Fibroblast of skin of abdomen (primary cell): Measurements from ENCODE around the gene CDH18.

Experiments
- DNase-seq: peaks from one replicate; pipeline ENCODE4 v3.0.0-alpha.2; 2013

Gene CDH18

DNA sequence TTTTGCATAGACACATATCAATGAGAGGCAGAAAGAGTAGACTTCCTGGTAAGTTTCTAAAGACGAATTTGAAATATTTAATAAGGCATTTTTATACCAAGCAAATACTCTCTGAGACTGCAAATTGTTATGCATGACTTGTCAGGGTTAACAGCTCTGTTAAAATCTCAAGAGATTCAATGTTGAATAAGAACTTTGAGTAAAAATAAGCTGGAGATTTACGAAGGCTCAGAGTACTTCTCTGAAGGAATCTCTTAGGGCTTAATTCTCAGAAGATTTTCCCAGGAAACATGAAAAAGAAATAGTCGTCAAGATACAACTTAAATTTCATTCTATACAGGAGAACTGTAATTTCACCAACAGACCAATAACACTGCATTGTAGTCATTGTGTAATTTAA is 259.4 kb downstream of the CDH18 start:
- no peak for DNase-seq

DNA sequence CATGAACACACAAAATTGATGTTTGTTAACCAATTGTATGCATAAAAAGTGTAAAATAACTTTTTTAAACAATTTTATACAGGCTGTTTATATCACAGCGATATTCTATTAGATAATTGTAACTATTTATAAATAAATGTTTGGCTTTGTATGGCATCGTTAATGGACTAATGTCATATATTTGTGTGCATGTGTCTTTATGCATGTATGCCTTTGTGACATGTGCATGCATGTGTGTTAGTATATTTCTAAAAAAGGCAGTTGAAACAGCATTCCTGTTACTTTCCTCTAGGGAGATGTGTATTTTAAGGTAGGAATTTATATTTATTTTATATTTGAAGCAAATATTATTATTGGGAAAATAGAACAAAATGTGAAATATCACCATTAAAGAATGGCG is 268.9 kb downstream of the CDH18 start:
- no peak for DNase-seq

DNA sequence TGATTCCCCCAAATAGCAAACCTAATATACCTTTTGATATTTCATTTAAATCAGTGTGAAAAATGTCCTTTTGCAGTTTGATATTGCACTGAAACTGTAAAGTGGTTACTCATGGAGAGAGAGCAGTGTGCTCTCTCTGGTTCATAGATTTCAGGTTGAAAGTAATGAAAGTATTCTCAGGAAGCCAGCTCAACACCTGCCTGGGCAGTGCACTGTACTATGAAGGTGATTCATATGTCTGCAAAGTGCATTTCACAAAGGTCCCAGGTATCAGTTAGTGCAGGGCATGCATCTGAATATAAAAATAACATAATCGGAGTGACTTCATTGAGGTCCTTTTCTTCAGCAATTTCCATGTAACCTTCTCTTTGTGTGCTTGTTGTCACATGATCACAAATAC is 274.3 kb downstream of the CDH18 start:
- no peak for DNase-seq

DNA sequence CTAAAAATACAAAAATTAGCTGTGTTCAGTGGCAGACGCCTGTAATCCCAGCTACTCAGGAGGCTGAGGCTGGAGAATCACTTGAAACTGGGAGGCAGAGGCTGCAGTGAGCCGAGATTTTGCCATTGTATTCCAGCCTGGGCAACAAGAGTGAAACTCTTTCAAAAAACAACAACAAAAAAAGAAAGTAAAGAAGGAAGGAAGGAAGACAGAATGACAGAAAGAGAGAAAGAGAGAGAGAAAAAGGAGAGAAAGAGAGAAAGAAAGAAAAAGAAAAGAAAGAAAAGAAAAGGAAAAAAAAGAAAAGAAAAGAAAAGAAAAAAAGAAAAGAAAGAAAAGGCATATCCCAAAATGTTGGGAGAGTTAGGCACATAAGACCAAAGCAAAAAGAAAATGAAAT is 278.6 kb downstream of the CDH18 start:
- no peak for DNase-seq

DNA sequence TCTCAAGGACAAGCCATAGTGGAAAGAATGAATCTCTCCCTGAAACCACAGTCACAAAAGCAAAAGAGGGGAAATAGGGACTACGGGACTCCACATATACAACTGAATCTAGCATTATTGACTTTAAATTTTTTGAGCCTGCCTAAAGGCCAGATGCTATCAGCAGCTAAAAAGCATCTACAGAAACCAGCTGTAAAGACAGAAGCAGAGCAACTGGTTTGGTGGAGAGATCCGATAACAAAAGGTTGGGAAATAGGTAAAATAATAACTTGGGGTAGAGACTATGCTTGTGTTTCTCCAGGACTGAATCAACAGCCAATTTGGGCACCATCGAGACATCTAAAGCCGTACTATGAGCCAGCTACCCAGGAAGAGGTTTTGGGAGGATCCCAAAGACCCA is 281.2 kb downstream of the CDH18 start:
- DNase-seq, result no peak

DNA sequence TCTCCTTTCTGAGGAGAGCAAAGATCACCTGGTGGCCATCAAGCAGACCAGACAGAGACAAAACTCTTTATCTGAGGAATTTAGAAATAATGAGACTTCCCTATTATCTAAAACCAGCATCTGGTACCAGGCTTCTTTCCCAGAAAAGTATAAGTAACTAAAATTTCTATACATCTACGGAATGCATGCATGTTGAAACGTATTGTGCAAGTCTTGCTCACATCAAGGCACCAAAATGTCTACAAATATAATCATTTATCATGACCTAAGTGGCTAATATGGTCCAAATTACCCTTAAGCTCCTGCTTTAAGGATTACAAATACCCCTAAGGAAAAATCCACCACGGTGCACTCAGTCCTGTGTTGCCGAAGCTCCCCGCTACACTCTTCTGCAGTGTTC is 286.3 kb downstream of the CDH18 start:
- DNase-seq, result peak; percentile 4

DNA sequence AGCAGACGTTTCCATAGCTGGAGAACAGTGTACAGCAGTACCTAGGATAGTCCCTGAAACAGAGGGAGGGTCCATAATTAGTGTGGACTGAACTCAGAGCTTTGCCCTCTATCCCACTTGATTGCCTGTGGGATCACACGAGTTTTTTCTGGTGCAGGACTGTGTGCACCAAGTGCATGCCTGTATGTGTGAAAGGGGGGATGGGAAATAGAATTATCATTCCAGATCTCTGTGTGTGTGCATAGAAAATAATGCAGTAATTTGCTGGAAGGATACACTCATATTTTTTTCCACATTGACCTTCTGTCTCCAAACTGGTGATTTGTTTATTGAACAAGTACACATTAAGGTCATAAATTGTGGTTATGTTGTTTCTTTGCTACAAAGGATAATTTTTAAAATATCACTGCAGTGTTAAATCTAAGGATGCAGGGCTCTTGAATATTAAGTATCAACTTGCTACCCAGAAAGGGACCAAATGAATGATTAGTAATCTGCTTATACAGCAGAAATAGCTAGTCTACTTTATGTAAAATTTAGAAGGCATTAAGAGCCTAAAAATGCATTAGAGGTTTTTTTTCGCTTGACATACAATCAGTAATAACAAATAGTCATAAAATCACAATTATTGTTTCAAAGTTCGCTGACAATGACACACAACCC is 292.9 kb downstream of the CDH18 start:
- no peak for DNase-seq

DNA sequence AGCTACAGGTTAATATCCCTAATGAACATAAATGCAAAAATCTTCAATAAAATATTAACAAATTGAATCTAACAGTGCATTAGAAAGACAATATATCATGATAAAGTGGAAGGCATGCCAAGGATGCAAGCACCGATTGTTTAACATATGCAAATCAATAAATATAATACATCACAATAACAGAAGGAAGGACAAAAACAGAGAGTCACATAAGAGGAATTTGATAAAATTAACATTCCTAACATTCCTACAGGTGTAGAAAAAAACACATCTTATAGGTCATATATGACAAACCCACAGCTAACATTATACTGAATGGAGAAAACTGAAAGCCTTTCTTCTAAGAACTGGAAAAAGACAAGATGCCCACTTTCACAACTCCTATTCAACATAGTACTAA is 297.0 kb downstream of the CDH18 start:
- no peak for DNase-seq

DNA sequence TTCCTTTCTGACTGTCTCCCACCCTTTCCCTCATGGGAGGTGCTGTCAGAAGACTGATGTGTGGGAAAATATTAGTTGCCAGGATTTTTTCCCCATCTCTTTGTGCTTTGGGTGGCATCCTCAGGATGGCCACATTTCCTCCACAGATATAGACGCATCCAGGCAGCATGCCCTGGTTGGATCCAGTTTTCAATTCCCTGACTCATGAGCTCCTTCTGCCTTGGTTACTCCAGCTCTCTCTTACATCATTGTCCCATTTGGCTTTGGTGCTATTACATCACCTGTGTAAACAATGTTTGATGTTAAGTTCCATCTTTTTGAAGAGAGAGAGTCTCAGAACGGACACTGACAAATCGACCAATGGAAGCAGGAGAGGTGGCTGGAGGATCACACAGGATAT is 302.5 kb downstream of the CDH18 start:
- DNase-seq, result no peak

DNA sequence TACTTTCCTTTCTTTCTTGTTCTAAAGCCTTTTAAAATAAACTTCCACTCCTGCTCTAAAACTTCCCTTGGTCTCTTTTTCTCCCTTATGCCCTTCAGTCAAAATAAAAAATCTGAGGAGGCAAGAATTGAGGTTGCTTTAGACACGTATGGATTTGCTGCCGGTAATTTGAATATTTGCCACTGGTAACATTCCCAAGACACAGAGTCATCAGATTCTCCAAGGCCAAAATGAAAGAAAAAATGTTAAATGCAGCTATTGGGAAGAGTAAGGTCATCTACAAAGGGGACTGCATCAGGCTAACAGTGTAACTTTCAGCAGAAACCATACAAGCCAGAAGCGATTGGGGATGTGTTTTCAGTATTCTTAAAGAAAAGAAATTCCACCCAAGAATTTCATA is 311.1 kb downstream of the CDH18 start:
- DNase-seq, result peak; percentile 67

DNA sequence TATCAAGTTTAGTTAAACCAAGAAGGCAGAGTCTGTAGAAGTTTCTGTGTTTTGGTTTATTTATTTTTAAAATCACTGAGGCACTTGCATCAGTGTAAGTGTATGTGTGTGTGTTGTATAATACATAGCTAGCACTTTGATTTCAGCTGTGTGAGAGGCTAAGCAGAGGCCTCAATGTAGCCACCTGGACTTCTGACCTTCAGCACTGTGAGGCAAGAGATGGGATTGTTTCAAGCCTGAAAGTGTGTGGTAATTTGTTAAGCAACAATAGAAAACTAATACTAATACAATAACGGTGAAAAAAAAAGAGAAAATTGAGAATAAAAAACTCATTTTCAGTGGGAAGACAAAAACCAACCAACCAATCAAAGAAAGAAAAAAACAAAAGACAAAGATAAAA is 327.3 kb downstream of the CDH18 start:
- DNase-seq, result no peak

DNA sequence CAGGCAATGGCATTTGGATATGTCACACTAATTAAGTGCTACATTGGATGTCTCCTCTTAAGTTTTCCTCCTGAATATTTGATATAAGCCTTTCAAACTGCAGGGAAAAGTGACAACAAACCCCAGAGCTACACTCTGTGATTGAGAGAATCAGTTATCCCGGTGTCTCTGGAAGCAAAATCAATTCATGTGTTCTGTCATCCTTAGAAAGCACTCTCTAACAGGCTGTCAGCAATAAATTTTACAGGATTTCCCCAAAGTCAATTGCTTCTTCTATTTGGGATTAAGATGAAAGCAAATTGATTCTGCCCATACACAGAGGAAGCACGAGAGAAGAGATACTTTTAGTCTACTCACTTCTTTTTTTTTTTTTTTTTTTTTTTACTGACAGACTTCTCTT is 332.4 kb downstream of the CDH18 start:
- no peak for DNase-seq

DNA sequence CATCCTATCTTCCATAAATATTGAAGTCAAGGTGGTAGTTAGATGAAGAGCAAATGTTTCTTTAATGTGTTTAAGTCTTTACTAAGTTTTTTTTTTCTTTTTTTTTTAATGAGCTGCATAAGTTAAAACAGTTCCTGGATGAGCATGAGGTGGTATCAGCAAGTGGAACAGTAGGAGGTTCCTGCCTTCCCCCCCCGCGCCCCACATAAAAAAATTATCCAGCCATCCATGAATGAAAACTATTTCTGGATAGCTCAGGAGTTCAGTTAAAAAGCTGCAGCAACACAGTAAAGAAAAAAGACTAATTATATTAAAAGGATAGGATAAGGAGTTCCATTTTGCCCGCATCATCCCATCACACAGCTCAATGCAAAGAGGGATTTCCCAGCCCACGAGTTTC is 349.5 kb downstream of the CDH18 start:
- DNase-seq, result no peak

DNA sequence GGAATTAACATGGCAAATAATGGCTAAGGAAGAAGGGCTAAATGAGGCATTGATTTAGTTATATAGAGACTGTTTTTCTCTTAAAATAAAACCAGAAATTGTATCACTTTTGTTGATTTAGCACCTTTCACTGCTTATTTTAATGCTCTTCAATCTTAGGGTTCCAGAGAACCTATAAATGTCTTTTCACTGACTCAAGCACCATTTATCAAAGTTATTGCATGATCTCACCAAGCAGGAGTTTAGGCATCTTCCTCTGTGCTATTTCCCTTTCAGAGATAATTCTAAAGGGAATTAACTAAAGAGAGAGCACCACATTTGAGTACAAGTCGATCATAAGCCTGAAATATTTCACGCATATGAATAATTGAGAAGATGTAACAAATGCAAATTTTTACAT is 357.1 kb downstream of the CDH18 start:
- peak; percentile 42 for DNase-seq

DNA sequence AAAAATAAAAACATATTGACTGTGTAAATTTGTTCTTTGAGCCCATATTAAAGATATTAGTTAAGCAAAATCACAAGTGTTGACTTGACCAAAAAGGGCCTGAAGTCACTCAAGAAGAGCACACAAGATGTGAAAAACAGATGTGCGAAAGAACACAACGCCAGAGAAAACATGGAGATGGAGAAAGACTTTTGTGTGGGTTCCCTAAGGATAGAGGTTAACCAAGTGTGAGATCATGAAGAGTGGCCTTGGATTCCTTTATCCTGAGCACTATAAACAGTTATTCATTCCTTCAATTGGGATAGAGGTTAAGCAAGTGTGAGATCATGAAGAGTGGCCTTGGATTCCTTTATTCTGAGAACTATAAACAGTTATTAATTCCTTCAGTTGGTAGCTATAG is 361.8 kb downstream of the CDH18 start:
- peak; percentile 37 for DNase-seq

DNA sequence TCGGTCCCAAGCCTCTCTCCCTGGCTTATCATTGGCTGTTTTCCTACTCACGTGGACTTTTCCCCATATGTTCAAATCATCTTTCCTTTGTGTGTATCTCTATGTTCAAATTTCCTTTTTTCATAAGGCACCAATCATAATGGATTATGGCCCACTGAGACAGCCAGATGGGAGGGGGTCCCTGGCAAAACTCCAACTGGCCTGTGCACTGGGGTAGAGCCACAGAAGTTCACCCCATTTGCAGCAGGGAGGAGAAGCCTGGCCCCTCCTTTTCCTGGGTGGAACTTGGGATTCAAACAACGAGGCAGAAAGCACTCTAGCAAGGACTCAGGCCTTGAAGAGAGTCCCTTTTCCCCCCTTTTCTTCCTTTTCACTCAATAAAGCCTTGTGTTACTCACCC is 362.4 kb downstream of the CDH18 start:
- no peak for DNase-seq

DNA sequence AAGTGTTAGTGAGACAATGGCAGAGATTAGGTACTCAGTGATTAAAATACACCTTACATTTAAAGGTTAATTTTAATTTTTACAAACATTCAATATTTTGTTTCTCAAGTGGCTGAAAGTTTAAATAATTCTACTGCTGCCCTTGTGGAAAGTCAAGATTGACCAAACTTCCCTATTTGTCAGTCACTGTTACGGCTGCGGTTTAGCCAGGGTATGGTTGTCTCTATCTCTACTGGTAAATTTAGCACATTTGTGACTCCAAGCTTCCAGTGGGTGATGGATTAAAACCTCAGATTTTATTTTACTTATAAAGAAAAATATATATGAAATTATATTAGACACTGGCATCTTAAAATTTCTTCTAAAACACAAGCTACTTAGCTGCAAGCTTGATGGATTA is 368.4 kb downstream of the CDH18 start:
- DNase-seq, result no peak

DNA sequence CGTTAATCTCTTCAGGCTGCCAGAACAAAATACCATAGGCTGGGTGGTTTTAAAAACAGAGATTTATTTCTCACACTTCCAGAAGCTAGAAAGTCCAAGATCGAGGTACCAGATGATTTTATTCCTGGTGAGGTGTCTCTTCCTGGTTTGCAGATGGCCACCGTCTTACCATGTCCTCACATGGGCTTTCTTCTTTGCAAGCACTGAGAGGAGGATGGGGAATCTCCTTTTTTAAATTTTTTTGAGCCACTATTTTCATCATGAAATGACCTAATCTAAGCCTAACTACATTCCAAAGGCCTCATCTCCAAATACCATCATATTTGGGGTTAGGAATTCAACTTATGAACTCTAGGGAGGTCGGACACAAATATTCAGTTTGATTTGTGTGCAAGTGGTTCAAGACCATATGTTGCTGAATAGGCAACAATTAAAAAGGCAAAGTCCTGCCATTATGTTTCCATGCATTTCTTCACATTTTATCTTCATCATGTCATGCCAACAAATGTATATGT is 371.2 kb downstream of the CDH18 start:
- DNase-seq, result peak; percentile 78

DNA sequence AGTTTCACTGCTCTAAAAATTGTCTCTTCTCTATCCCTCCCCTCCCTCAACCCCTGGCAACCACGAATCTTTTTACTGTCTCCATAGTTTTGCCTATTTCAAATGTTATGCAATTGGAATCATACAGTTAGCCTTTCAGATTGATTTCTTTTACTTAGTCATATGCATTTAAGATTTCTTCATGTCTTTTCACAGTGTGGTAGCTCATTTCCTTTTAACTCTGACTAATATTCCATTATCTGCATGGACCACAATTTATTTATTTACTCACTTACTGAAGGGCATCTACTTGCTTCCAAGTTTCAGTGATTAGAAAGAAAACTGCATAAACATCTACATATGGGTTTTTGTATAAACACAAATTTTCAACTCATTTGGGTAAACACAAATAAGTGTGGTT is 372.3 kb downstream of the CDH18 start:
- peak; percentile 22 for DNase-seq

DNA sequence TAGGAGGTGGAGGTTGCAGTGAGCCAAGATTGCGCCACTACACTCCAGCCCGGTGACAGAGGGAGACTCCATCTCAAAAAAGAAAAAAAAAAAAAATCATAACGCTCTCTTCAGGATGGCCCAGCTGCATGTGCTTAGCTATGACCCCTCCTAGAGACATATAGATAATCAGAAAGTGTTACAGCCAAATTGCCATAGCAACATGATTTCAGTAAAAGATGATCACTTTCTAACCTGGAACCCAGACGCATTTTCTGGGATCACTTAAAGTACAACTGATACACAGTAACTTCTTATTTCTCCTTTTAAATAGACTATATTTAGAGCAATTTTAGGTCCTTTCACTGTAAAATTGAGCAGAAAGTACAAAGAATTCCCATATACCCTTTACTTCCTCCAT is 372.9 kb downstream of the CDH18 start:
- DNase-seq, result no peak

DNA sequence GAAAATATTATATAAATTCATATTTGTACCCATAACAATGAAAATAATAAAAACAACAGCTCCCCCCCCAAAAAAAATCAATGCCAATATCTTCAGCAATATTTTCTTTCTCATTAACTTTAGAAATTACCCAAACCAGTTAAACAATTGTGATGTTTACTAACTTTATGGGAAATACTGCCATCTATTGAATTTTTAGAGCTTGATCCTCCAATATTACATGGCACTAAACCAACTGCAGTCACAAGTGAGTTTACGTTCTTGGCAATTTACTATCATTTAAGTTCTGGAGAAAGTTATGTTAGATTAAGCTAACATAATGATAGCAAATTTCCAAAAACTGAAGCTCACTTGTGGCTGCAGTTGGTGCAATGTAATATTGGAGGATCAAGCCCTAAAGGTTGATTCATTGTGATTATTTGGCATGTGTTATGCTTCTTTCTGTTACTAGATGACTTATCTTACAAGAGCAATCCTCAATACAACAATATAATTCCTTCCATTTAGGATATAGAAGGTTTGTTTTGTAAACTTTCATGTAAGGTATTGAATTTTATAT is 379.5 kb downstream of the CDH18 start:
- peak; percentile 3 for DNase-seq

DNA sequence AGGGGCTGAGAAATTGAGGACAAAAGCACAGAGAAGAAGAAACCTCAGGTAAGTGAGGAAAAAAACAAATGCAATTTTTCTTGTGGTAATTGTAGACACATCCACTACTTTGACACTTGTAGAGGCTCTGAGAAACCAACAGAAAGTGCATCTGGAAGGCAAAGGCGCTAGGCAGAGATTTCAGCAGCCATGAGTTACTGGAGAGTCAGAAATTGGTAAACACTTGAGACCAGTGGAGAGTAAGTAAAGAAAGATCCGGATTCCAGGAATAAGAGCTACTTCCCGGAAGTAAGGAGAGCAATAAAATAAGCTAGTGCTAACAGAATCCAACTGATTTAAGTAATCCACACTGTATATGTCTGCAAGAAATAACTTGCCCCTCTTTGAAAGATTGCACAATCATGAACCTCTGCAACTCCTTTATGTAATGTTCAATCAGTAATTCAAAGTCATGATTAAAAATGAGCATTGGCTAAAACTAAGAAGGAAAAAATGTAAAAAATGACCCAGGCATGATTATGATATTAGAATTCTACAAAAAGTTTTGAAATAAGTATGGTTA is 382.1 kb downstream of the CDH18 start:
- no peak for DNase-seq

DNA sequence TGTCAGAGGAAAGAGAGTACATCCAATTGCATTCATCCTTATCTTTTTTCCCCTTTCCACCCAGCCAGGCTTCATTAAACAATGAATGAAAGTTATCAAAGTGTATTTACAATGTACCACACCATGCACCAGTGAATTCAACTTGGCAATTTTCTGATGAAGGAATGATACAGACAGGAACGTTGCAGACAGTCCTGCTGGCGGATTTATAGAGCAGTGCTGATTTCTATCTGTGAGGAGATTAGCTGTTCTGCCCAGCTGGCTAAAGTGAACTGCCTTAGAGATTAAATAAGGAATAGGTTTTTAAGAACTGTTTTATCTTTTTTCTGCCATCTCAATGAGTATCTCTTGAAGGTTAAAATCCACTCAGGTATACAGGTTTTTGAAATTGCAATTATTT is 403.9 kb downstream of the CDH18 start:
- no peak for DNase-seq

DNA sequence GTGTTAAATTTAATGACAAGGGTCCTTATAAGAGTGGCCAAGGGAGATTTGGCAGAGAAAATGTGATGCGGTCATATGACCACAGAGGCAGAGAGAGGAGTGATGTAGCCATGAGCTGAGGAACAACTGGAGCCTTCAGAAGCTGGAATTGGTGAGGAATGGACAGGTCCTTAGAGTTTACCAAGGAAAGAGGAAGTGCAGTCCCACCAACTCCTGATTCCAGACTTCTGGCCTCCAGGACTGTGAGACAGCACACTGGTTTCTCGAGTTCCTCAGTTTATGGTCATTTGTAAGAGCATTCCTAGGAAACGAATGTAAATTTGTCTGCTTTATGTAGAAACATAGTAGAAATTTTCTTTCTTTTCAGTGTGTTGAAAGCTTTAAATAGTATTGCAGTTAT is 410.1 kb downstream of the CDH18 start:
- DNase-seq, result peak; percentile 25

DNA sequence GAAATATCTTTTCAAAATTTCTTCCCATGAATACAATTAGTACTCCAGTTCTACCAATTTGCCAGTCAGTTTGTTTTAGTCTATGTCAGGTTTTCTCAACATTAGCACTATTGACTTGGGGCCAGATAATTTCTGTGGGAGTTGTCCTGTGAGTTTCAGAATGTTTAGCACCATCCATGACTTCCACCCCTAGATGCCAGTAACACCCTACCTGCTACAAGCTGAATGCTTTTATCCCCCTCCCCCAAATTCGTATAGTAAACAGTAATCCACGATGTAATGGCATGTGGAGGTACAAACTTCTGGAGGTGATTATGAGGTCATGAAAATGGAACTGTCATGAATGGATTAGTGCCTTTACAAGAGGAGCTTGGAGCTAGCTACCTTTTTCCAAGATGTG is 420.0 kb downstream of the CDH18 start:
- DNase-seq, result no peak
